ENCODE data around the gene ELSPBP1.
"Not testable (repeated sequence)": the region's sequence is repeated elsewhere in the genome, so short reads cannot be mapped to it uniquely, and the experiment has no call there.

ELSPBP1 gene

GRCh38 chr19:48043675-48044258 lies 49.3 kb downstream of the ELSPBP1 start, which contains the start of gene CABP5:
CABP5 (minus strand) TSS chr19:48044079; CDS start chr19:48043922, 157 bp downstream.
- no peak for DNase-seq (ENCODE audit: low read depth)

GRCh38 chr19:48044561-48044960 lies 50.1 kb downstream of the ELSPBP1 start:
- DNase-seq (ENCODE audit: low read depth): no peak

- DNase-seq (ENCODE audit: low read depth): no peak
These were observed 57.1 kb downstream of the ELSPBP1 start for GRCh38 chr19:48051335-48052033.

- no peak for DNase-seq (ENCODE audit: low read depth)
These were observed 58.6 kb downstream of the ELSPBP1 start for GRCh38 chr19:48053076-48053475.

- DNase-seq (ENCODE audit: low read depth): no peak
These were observed 59.4 kb downstream of the ELSPBP1 start for GRCh38 chr19:48053856-48054255.

GRCh38 chr19:48059331-48059730 lies 64.9 kb downstream of the ELSPBP1 start:
- DNase-seq (ENCODE audit: low read depth): no peak

- DNase-seq (ENCODE audit: low read depth): no peak
These were observed 65.9 kb downstream of the ELSPBP1 start for GRCh38 chr19:48060381-48060780.

GRCh38 chr19:48061401-48062344 lies 67.2 kb downstream of the ELSPBP1 start:
- DNase-seq (ENCODE audit: low read depth): no peak

GRCh38 chr19:48064509-48064908 lies 70.1 kb downstream of the ELSPBP1 start:
- DNase-seq (ENCODE audit: low read depth): no peak

GRCh38 chr19:48069435-48069834 lies 75.0 kb downstream of the ELSPBP1 start:
- DNase-seq (ENCODE audit: low read depth): no peak

GRCh38 chr19:48070177-48070769 lies 75.8 kb downstream of the ELSPBP1 start:
- DNase-seq (ENCODE audit: low read depth): not testable (repeated sequence)

Measured in T-helper 22 cell (primary cell).